Activated naive CD4-positive, alpha-beta T cell treated with anti-CD3 and anti-CD28 coated beads for 36 hours (primary cell): Measurements from ENCODE around the gene STRBP. TPM values are rescaled to one million over a fixed set of nuclear protein-coding genes. Genes with fewer than 3 reads are reported as not detected.

Experiments used
- CTCF ChIA-PET: fragments of 350-600 bp; sonication (Branson Sonifier 250); formaldehyde crosslinking; loops from one replicate; lab custom pipeline; 2021; ENCODE audit warnings: antibody characterized with exemption; lab: Charles Lee
- DNase-seq: peaks from one replicate; pipeline ENCODE4 v3.0.0-alpha.2; 2020
- H3K27ac Mint-ChIP-seq: one replicate; pipeline ENCODE4 v1.8.0; 2021; ENCODE audit warnings: mild to moderate bottlenecking, mixed read lengths
- H3K27me3 Mint-ChIP-seq: one replicate; pipeline ENCODE4 v1.8.0; 2021; ENCODE audit warnings: low read depth, mixed read lengths
- H3K36me3 Mint-ChIP-seq: one replicate; pipeline ENCODE4 v1.8.0; 2021; ENCODE audit warnings: low read depth, mixed read lengths
- H3K4me1 Mint-ChIP-seq: one replicate; pipeline ENCODE4 v1.8.0; 2021; ENCODE audit warnings: low read depth, mixed read lengths
- H3K4me3 Mint-ChIP-seq: one replicate; pipeline ENCODE4 v1.8.0; 2021; ENCODE audit warnings: mild to moderate bottlenecking, moderate library complexity, mixed read lengths
- H3K9me3 Mint-ChIP-seq: one replicate; pipeline ENCODE4 v1.8.0; 2021; ENCODE audit warnings: mixed read lengths
- intact Hi-C: fragments of 100-400 bp; cut with micrococcal nuclease; formaldehyde crosslinking; loops from one replicate; pipeline ENCODE4 v1.15.1; 2023
- total RNA-seq, 2 experiments: library from RNA; stranded (reverse); gene quantifications; one replicate each; pipeline ENCODE4 v1.2.3, GENCODE V29; 2021

STRBP gene
- total RNA-seq, 2 experiments from 2014 or later = 27.6 to 27.8 TPM

- Mint-ChIP-seq H3K4me1 (peaks cover 7% of the 10 kb centered on the region), H3K27me3 (no peaks in the 10 kb centered on the region), H3K27ac (no peak overlapping the region), H3K9me3 (no peaks in the 10 kb centered on the region), H3K36me3 (peaks cover 17% of the 10 kb centered on the region), H3K4me3 (no peak overlapping the region)
- intact Hi-C loops = no loop called here
- CTCF ChIA-PET = interaction anchor here (1.2 kb wide), 1 partner anchor 50 kb away, joined by 3 read pairs; no protein-coding TSS in a partner anchor
- no peak for DNase-seq
Observed at GRCh38 chr9:123175854-123176629, 92.3 kb downstream of the STRBP start.

DNA sequence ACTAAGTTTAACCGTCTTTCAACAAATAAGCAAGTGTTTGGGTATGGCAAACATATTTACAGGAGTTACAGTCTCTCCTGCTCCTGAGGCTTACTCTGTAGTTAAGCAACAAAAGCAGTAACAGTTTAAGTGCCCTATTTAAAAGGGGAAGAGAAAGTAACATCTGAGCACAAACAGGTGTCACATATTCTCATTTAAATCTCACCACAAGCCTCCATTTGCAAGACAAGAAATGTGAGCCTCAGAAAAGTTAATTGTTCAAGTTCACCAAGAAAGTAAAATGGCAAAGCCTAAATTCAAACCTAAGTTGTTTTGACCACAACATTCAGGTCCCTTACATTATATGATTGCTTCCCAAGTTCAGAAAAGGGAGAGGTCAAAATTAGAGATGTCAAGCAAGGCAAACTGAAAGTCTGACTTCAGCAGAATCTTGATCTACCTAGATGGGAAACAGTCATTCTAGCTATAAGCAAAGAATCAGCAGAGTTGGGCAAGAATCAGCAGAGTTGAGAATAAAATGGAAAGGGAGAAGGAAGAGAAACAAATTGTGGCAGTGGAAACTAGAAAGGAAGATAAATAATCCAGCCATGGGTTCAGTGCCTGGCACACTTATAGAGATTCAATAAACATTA is 93.4 kb downstream of the STRBP start:
- Mint-ChIP-seq H3K27ac (no peak overlapping the region), H3K27me3 (no peaks in the 10 kb centered on the region), H3K9me3 (no peaks in the 10 kb centered on the region), H3K4me1 (peaks cover 7% of the 10 kb centered on the region), H3K4me3 (no peak overlapping the region), H3K36me3 (peaks cover 17% of the 10 kb centered on the region)
- intact Hi-C loops = no loop called here
- no peak for DNase-seq
- CTCF ChIA-PET = interaction anchor here (0.6 kb wide), 1 partner anchor 11 kb away, joined by 3 read pairs; no protein-coding TSS in a partner anchor

DNA sequence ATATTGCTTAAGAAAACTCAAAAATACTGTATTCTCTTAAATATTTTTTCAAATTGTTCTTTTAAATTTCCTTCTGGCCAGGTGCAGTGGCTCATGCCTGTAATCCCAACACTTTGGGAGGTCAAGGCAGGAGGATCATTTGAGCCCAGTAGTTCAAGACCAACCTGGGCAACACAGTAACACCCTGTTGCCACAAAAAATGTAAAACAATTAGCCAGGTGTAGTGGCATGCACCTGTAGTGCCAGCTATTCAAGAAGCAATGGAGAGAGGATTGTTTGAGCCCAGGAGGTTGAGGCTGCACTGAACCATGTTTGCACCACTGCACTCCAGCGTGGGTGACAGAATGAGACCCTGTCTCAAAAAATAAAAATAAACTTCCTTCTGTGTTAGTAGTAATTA is 94.3 kb downstream of the STRBP start:
- intact Hi-C loops = no loop called here
- Mint-ChIP-seq H3K4me3 (no peak overlapping the region), H3K27ac (no peak overlapping the region), H3K4me1 (peaks cover 7% of the 10 kb centered on the region), H3K9me3 (no peaks in the 10 kb centered on the region), H3K27me3 (no peaks in the 10 kb centered on the region), H3K36me3 (peaks cover 17% of the 10 kb centered on the region)
- CTCF ChIA-PET = no interaction called here
- no peak for DNase-seq

DNA sequence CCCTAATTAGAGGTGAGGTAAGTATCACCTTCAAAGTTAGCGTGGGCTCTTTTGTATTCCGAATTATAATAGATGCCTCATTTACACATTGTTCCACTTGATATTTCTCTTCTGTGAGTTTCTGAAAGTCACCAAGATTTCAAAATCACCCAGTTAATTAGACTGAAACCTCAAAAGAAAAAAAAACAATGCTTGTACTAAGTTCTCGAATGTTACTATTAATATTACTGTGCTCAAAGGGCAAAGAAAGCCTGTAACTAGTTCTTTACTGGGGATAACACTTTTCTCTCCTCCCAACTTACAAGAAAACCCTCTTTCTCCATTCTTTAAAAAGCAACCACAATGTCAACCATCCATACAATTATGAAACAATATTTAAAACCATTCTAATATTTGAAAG is 98.5 kb downstream of the STRBP start:
- no peak overlapping the region for H3K4me3 Mint-ChIP-seq
- peaks cover 4% of the 10 kb centered on the region for H3K4me1 Mint-ChIP-seq
- H3K27ac Mint-ChIP-seq = no peak overlapping the region
- H3K27me3 Mint-ChIP-seq = no peaks in the 10 kb centered on the region
- no peak for DNase-seq
- intact Hi-C loops = no loop called here
- H3K9me3 Mint-ChIP-seq = no peaks in the 10 kb centered on the region
- peaks cover 6% of the 10 kb centered on the region for H3K36me3 Mint-ChIP-seq
- CTCF ChIA-PET = interaction anchor here (0.6 kb wide), 1 partner anchor 774 kb away, joined by 3 read pairs; no protein-coding TSS in a partner anchor

GRCh38 chr9:123168586-123168985 is 99.8 kb downstream of the STRBP start:
- CTCF ChIA-PET = interaction anchor here (0.5 kb wide), 1 partner anchor 45 kb away, joined by 3 read pairs; no protein-coding TSS in a partner anchor
- Mint-ChIP-seq H3K27me3 (no peaks in the 10 kb centered on the region), H3K27ac (no peak overlapping the region), H3K9me3 (no peaks in the 10 kb centered on the region), H3K36me3 (peaks cover 4% of the 10 kb centered on the region), H3K4me3 (no peak overlapping the region), H3K4me1 (peaks cover 3% of the 10 kb centered on the region)
- DNase-seq = no peak
- intact Hi-C loops = no loop called here

- intact Hi-C loops = no loop called here
- CTCF ChIA-PET = no interaction called here
- peaks cover 3% of the 10 kb centered on the region for H3K36me3 Mint-ChIP-seq
- no peaks in the 10 kb centered on the region for H3K27me3 Mint-ChIP-seq
- DNase-seq = no peak
- H3K4me1 Mint-ChIP-seq = peaks cover 3% of the 10 kb centered on the region
- H3K4me3 Mint-ChIP-seq = no peak overlapping the region
- H3K27ac Mint-ChIP-seq = no peak overlapping the region
- H3K9me3 Mint-ChIP-seq = no peaks in the 10 kb centered on the region
Observed at GRCh38 chr9:123167474-123167873, 100.9 kb downstream of the STRBP start.

- CTCF ChIA-PET = interaction anchor here (0.6 kb wide), 1 partner anchor 1068 kb away, joined by 3 read pairs; no protein-coding TSS in a partner anchor
- H3K4me3 Mint-ChIP-seq = no peak overlapping the region
- H3K9me3 Mint-ChIP-seq = no peaks in the 10 kb centered on the region
Observed at GRCh38 chr9:123165813-123166212, 102.6 kb downstream of the STRBP start.

GRCh38 chr9:123164285-123164684 is 104.1 kb downstream of the STRBP start:
- no peaks in the 10 kb centered on the region for H3K9me3 Mint-ChIP-seq
- CTCF ChIA-PET = no interaction called here
- no peaks in the 10 kb centered on the region for H3K27me3 Mint-ChIP-seq
- no peak overlapping the region for H3K4me3 Mint-ChIP-seq
- no peaks in the 10 kb centered on the region for H3K36me3 Mint-ChIP-seq
- intact Hi-C loops = no loop called here
- H3K4me1 Mint-ChIP-seq = peaks cover 3% of the 10 kb centered on the region
- H3K27ac Mint-ChIP-seq = no peak overlapping the region
- DNase-seq = no peak

More at GRCh38 chr9:123165813-123166212, 102.6 kb downstream of the STRBP start:
- DNase-seq = no peak
- Mint-ChIP-seq H3K4me1 (peaks cover 3% of the 10 kb centered on the region), H3K27me3 (no peaks in the 10 kb centered on the region), H3K36me3 (no peaks in the 10 kb centered on the region), H3K27ac (no peak overlapping the region)
- intact Hi-C loops = no loop called here

GRCh38 chr9:123162791-123163345 is 105.5 kb downstream of the STRBP start:
- CTCF ChIA-PET = no interaction called here
- DNase-seq = no peak
- peaks cover 3% of the 10 kb centered on the region for H3K36me3 Mint-ChIP-seq
- H3K4me3 Mint-ChIP-seq = no peak overlapping the region
- H3K4me1 Mint-ChIP-seq = no peaks in the 10 kb centered on the region
- no peaks in the 10 kb centered on the region for H3K9me3 Mint-ChIP-seq
- intact Hi-C loops = no loop called here
- H3K27ac Mint-ChIP-seq = no peak overlapping the region
- no peaks in the 10 kb centered on the region for H3K27me3 Mint-ChIP-seq

DNA sequence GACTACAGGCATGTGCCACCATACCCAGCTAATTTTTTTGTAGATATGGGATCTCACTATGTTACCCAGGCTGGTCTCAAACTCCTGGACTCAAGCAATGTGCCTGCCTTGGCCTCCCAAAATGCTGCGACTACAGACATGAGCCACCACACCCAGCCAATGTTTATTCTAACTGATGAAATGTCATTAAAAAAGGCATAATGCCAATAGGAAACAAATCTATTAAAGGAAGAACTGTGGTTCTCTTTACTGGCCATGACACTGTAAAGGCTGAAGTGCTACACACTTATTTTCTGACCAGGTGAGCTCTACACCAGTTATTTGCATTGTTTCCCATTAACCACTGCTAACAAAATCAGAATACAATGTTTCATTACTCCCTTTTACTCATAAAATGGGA is 106.0 kb downstream of the STRBP start:
- no peak overlapping the region for H3K27ac Mint-ChIP-seq
- CTCF ChIA-PET = no interaction called here
- H3K9me3 Mint-ChIP-seq = no peaks in the 10 kb centered on the region
- H3K36me3 Mint-ChIP-seq = peaks cover 6% of the 10 kb centered on the region
- no peak overlapping the region for H3K4me3 Mint-ChIP-seq
- DNase-seq = no peak
- intact Hi-C loops = no loop called here
- no peaks in the 10 kb centered on the region for H3K4me1 Mint-ChIP-seq
- no peaks in the 10 kb centered on the region for H3K27me3 Mint-ChIP-seq

DNA sequence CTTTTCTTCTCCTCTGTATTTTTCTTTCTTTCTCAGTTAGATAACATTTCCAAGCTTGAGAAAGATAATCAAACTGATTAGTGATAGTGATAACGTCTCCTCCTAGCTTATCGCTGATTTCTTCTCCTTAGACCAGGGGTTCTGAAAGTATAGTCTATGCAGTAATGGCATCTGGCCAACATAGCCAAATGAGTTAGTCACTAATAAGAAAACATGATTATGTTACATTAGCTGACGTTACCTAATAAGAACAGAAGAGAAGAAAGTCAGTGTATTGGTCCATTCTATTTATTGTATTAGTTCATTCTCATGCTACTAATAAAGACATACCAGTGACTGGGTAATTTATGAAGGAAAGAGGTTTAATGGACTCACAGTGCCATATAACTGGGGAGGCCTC is 111.2 kb downstream of the STRBP start:
- Mint-ChIP-seq H3K4me1 (no peaks in the 10 kb centered on the region), H3K27ac (no peak overlapping the region), H3K36me3 (peaks cover 9% of the 10 kb centered on the region), H3K9me3 (no peaks in the 10 kb centered on the region), H3K27me3 (no peaks in the 10 kb centered on the region), H3K4me3 (no peak overlapping the region)
- CTCF ChIA-PET = interaction anchor here (1.6 kb wide), 1 partner anchor 193 kb away, joined by 3 read pairs; no protein-coding TSS in a partner anchor
- DNase-seq = no peak
- intact Hi-C loops = no loop called here

- Mint-ChIP-seq H3K27me3 (no peaks in the 10 kb centered on the region), H3K27ac (no peak overlapping the region), H3K9me3 (peaks cover 2% of the 10 kb centered on the region), H3K36me3 (peaks cover 7% of the 10 kb centered on the region), H3K4me1 (no peaks in the 10 kb centered on the region), H3K4me3 (no peak overlapping the region)
- CTCF ChIA-PET = no interaction called here
- intact Hi-C loops = no loop called here
- DNase-seq = no peak
Observed at GRCh38 chr9:123150708-123151503, 117.5 kb downstream of the STRBP start.
